Gastroesophageal sphincter (tissue), 4 donors: ENCODE data around the gene CLSTN3. TPM values are rescaled to one million over a fixed set of nuclear protein-coding genes. Genes with fewer than 3 reads are reported as not detected.

Source experiments
- ATAC-seq: fragments of 150-250 bp; one replicate; pipeline ENCODE4 v1.9.1; 2016; ENCODE audit warnings: mild to moderate bottlenecking, moderate library complexity
- H3K27ac ChIP-seq, 4 donors: fragments of 200-600 bp; sonication (generic) in 3 of 4; 1 replicate in 3 of 4; 2 replicates in 1 of 4; pipeline ENCODE4 v1.5.1; 2016 to 2019
- H3K27me3 ChIP-seq: fragments of 200-600 bp; sonication (generic); one replicate; pipeline ENCODE4 v1.5.1; 2019
- H3K36me3 ChIP-seq, 2 donors: fragments of 200-600 bp; sonication (generic); one replicate each; pipeline ENCODE4 v1.5.1; 2019; ENCODE audit warnings: control low read depth in 1 of 2
- H3K4me1 ChIP-seq, 3 donors: fragments of 200-600 bp; sonication (generic); 1 replicate in 2 of 3; 2 replicates in 1 of 3; pipeline ENCODE4 v1.5.1; 2016 to 2019; ENCODE audit warnings: control low read depth in 2 of 3
- H3K4me3 ChIP-seq, 2 donors: fragments of 200-600 bp; sonication (generic); one replicate each; pipeline ENCODE4 v1.5.1; 2019; ENCODE audit warnings: mild to moderate bottlenecking in 1 of 2, moderate library complexity in 1 of 2
- H3K9me3 ChIP-seq, 3 donors: fragments of 200-600 bp; sonication (generic); one replicate each; pipeline ENCODE4 v1.5.1; 2017 to 2019; ENCODE audit warnings: control low read depth in 2 of 3
- EP300 ChIP-seq: sonication (generic); formaldehyde crosslinking; IDR thresholded peaks from one replicate; pipeline ENCODE4 v1.6.1; 2017; ENCODE audit warnings: antibody characterized with exemption, mild to moderate bottlenecking
- POLR2A ChIP-seq, 2 donors: fragments of 450-650 bp; IDR thresholded peaks; one replicate each; pipeline ENCODE4 v1.6.1; 2017; ENCODE audit warnings: antibody characterized with exemption in 2 of 2, mild to moderate bottlenecking in 2 of 2, moderate library complexity in 1 of 2
- POLR2AphosphoS5 ChIP-seq: sonication (generic); formaldehyde crosslinking; IDR thresholded peaks from one replicate; pipeline ENCODE4 v1.6.1; 2017; ENCODE audit warnings: antibody characterized with exemption
- WGBS, 2 donors: methylation state at CpG; one replicate each; pipeline ENCODE4 v1.1.5; 2018; ENCODE audit warnings: low coverage in 1 of 2; 5-methylcytosine and 5-hydroxymethylcytosine counted together
- small RNA-seq, 4 donors: library from RNA; depleted of rRNA; stranded (forward); fragments of <200 nt; gene quantifications; one replicate each; pipeline ENCODE3, GENCODE V24; 2016
- total RNA-seq, 4 donors: library from RNA; depleted of rRNA; stranded (reverse); fragments of >200 nt; gene quantifications; one replicate each; pipeline ENCODE4 v1.1.0, GENCODE V29; 2016
- TF ChIP-seq, protein P1 (sequence below), 4 experiments: fragments of 200-600 bp in 2 of 4; fragments of 450-650 bp in 2 of 4; sonication (generic) in 1 of 4; IDR thresholded peaks; one replicate each; pipeline ENCODE4 v1.5.1; 2017 to 2019; ENCODE audit warnings: antibody characterized with exemption in 4 of 4, mild to moderate bottlenecking in 2 of 4, moderate library complexity in 2 of 4

CLSTN3 gene
- total RNA-seq, 4 donors from 2014 or later, result 13.9 to 34.3 (median 17.4) TPM

DNA sequence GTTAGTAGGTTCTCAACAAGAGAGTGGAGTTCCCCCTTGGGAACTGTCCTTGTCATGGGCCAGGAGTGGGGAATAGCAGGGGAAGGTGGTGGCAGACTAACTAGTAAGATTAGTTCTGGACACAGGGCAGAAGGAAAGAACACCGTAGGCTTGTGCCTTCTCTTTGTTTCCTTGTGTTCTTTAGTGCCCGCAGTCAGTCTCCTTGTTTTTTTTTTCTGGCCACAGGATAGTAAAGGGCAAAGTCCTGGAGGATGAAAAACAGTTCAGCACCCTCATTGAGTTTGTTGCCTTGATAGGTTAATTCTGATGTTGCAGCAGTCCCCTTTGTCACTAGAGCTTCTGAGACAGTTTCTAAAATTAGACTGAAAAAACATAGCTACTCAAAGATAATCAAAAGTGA lies 67.7 kb downstream of the CLSTN3 start:
- no peaks in the 10 kb centered on the region for H3K9me3 ChIP-seq
- no peaks in the 10 kb centered on the region for H3K4me1 ChIP-seq
- TF ChIP-seq POLR2AphosphoS5 (no peak), POLR2A (IDR thresholded peaks at IDR 0.05) (no peak), EP300 (no peak)
- TF ChIP-seq, protein P1, sequence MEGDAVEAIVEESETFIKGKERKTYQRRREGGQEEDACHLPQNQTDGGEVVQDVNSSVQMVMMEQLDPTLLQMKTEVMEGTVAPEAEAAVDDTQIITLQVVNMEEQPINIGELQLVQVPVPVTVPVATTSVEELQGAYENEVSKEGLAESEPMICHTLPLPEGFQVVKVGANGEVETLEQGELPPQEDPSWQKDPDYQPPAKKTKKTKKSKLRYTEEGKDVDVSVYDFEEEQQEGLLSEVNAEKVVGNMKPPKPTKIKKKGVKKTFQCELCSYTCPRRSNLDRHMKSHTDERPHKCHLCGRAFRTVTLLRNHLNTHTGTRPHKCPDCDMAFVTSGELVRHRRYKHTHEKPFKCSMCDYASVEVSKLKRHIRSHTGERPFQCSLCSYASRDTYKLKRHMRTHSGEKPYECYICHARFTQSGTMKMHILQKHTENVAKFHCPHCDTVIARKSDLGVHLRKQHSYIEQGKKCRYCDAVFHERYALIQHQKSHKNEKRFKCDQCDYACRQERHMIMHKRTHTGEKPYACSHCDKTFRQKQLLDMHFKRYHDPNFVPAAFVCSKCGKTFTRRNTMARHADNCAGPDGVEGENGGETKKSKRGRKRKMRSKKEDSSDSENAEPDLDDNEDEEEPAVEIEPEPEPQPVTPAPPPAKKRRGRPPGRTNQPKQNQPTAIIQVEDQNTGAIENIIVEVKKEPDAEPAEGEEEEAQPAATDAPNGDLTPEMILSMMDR (IDR thresholded peaks at IDR 0.05), result no peak
- no peak overlapping the region for H3K27ac ChIP-seq
- no peak overlapping the region for H3K4me3 ChIP-seq
- WGBS, 2 donors, result 50 to 51% methylated on average over 1 to 2 of the region's 2 CpGs
- H3K27me3 ChIP-seq, result no peaks in the 10 kb centered on the region
- H3K36me3 ChIP-seq, result peaks cover 0 to 60% of the 10 kb centered on the region in 2 donors
- ATAC-seq, result no peak

DNA sequence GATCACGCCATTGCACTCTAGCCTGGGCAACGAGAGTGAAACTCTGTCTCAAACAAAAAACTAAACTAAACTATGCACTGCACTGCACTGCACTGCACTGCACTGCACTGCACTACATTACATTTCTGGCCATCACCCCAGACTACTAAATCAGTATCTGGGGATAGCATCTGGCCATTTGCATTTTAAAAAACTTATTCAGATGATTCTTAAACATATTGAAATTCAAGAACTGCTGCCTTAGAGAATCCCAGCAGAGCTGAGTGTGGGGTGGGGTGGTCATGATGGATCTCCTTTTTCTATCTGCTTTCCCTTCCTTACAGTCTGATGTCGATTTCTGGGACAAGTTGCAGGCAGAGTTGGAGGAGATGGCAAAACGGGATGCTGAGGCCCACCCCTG lies 72.9 kb downstream of the CLSTN3 start:
- no peak for ATAC-seq
- Histone ChIP-seq H3K9me3 (no peaks in the 10 kb centered on the region), H3K36me3 (peaks cover 0 to 85% of the 10 kb centered on the region in 2 donors), H3K4me1 (no peaks in the 10 kb centered on the region), H3K4me3 (no peak overlapping the region), H3K27me3 (no peaks in the 10 kb centered on the region), H3K27ac (no peak overlapping the region)
- TF ChIP-seq POLR2A (IDR thresholded peaks at IDR 0.05) (no peak), POLR2AphosphoS5 (no peak), EP300 (no peak)
- TF ChIP-seq, protein P1 (IDR thresholded peaks at IDR 0.05), result no peak
- WGBS, 2 donors, result 77 to 78% methylated on average over 2 to 4 of the region's 4 CpGs

DNA sequence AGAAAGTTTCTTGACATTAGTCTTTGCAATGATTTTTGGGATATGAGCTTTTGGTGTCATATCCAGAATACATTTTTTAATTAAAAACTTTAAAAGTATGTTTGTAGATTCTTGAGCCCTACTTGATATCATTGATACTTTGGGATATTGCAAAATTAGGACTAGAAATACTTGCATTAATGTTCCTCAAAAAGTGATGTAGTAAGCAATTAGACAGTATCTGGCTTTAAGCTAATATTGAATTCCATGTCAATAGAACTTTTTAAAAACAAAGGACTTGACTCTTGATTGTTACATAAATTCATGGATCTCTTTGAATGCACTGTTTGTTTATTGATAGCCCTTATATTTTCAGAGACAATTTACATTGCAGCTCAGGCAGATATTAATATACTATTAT lies 74.9 kb downstream of the CLSTN3 start:
- TF ChIP-seq EP300 (no peak), POLR2A (IDR thresholded peaks at IDR 0.05) (no peak), POLR2AphosphoS5 (no peak)
- TF ChIP-seq, protein P1 (IDR thresholded peaks at IDR 0.05), result no peak
- Histone ChIP-seq H3K36me3 (peaks cover 0 to 94% of the 10 kb centered on the region in 2 donors), H3K4me1 (no peaks in the 10 kb centered on the region), H3K27ac (no peak overlapping the region), H3K27me3 (no peaks in the 10 kb centered on the region), H3K9me3 (peaks cover 0 to 1% (median 0%) of the 10 kb centered on the region in 3 donors), H3K4me3 (no peak overlapping the region)
- no peak for ATAC-seq

DNA sequence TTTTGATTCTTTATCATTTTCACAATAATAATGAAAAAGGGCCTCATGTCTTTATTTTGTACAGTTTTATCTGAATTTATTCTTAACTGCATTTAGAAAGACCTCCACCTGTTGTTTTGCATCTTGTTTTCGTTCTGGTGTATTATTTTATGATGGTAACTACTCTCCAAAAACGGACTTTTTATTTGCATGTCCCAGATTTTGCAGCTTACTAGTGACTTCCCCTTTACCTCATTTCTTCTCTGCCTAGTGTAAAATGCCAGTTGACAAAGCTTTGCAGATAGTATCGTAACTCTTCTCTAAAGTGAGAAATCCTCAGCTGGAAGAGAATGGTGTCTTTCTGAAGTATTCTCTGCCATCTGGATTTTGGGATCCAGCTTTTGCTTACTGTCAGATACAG lies 76.5 kb downstream of the CLSTN3 start:
- Histone ChIP-seq H3K36me3 (peaks cover 0 to 100% of the 10 kb centered on the region in 2 donors), H3K4me1 (no peaks in the 10 kb centered on the region), H3K9me3 (peaks cover 0 to 16% (median 0%) of the 10 kb centered on the region in 3 donors), H3K4me3 (no peak overlapping the region), H3K27me3 (no peaks in the 10 kb centered on the region), H3K27ac (no peak overlapping the region)
- ATAC-seq, result no peak
- 76 to 93% methylated on average over 2 to 3 of the region's 3 CpGs for WGBS, 2 donors
- TF ChIP-seq POLR2A (IDR thresholded peaks at IDR 0.05) (no peak), POLR2AphosphoS5 (no peak)

DNA sequence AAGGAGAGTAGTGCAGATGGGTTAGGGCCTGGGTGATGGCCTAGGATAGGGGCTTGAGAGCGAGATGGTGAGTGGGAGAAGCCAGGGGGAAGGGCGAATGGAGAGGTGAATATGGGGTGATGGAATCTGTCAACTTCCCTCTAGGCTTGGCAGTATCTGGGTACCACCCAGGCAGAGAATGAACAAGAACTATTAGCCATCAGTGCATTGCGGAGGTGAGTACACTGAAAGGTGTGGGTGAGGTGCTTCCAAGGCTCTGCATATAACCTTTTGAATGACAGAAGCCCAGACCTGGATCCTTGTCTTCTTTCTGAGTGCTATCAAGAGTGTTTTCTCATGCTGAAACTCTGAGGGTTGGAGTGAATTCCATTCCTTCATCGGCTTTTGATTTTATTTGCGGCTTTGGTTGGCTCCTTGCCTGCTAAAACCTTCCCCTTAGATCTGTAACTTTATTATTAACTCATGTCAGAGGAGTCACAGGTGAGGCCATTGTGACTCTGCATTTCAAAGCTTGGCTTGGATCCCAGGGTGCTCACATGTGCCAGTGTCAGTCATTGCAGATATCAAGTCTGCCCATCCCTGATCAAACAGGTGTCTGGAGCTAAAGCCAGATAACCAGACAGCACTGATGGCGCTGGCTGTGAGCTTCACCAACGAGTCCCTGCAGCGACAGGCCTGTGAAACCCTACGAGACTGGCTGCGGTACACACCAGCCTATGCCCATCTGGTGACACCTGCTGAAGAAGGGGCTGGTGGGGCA lies 77.9 kb downstream of the CLSTN3 start:
- WGBS, 2 donors, result 83 to 94% methylated on average over 3 to 9 of the region's 10 CpGs
- H3K36me3 ChIP-seq, result peaks cover 0 to 97% of the 10 kb centered on the region in 2 donors
- no peak overlapping the region for H3K4me3 ChIP-seq
- TF ChIP-seq POLR2A (IDR thresholded peaks at IDR 0.05) (no peak), EP300 (no peak)
- TF ChIP-seq, protein P1 (IDR thresholded peaks at IDR 0.05), result no peak
- no peaks in the 10 kb centered on the region for H3K4me1 ChIP-seq
- no peak overlapping the region for H3K27ac ChIP-seq
- H3K27me3 ChIP-seq, result no peaks in the 10 kb centered on the region
- no peak for ATAC-seq
- peaks cover 0 to 26% (median 0%) of the 10 kb centered on the region in 3 donors for H3K9me3 ChIP-seq

Small RNA genes lying within 50 kb of the gene (small RNA-seq; reads per million reads assigned to genes)
- gene RNU6-485P, result 0 reads per million in 4 donors

Other genes starting within 250 kb of the CLSTN3 start
- 10 to 100 TPM in 3 of 4 donors, 1 to 10 TPM in 1; 8.8 to 16.6 (median 13.6) TPM for gene LRRC23, start 225.5 kb upstream of the CLSTN3 start, total RNA-seq
- gene ENO2, start 215.8 kb upstream of the CLSTN3 start, total RNA-seq, result 10 to 100 TPM; 31.2 to 68.2 (median 43.5) TPM
- 100 to 1,000 TPM in 2 of 4 donors, 10 to 100 TPM in 2; 49.0 to 136 (median 95.2) TPM for gene ATN1, start 202.4 kb upstream of the CLSTN3 start, total RNA-seq
- gene RNU7-1, start 186.6 kb upstream of the CLSTN3 start, total RNA-seq, result not detected
- gene C12orf57, start 186.3 kb upstream of the CLSTN3 start, total RNA-seq, result 100 to 1,000 TPM; 172 to 521 (median 367) TPM
- 10 to 100 TPM in 1 of 4 donors, 1 to 10 TPM in 3; 2.6 to 15.9 (median 7.5) TPM for gene PTPN6, start 179.0 kb upstream of the CLSTN3 start, total RNA-seq
- gene PHB2, start 159.7 kb upstream of the CLSTN3 start, total RNA-seq, result 100 to 1,000 TPM; 170 to 215 (median 187) TPM
- gene EMG1, start 159.5 kb upstream of the CLSTN3 start, total RNA-seq, result 10 to 100 TPM; 17.0 to 27.3 (median 20.1) TPM
- 10 to 100 TPM; 23.7 to 33.7 (median 26.6) TPM for gene LPCAT3, start 111.9 kb upstream of the CLSTN3 start, total RNA-seq
- gene C1S, start 69.7 kb upstream of the CLSTN3 start, total RNA-seq, result 100 to 1,000 TPM; 391 to 853 (median 638) TPM
- 100 to 1,000 TPM; 330 to 846 (median 620) TPM for gene C1R, start 37.9 kb upstream of the CLSTN3 start, total RNA-seq
- gene C1RL, start 21.2 kb upstream of the CLSTN3 start, total RNA-seq, result 100 to 1,000 TPM in 2 of 4 donors, 10 to 100 TPM in 2; 85.9 to 181 (median 103) TPM
- 1 to 10 TPM in 1 of 4 donors, under 1 TPM in 1, not detected in 2; 0.58 to 1.1 TPM for gene RBP5, start 1.5 kb upstream of the CLSTN3 start, total RNA-seq
- 10 to 100 TPM; 36.8 to 53.2 (median 47.4) TPM for gene PEX5, start 59.3 kb downstream of the CLSTN3 start, total RNA-seq
- gene ACSM4, start 173.7 kb downstream of the CLSTN3 start, total RNA-seq, result not detected